Smooth muscle cell (in vitro differentiated cells): ENCODE data around the gene RGPD5. TPM values are rescaled to one million over a fixed set of nuclear protein-coding genes. Genes with fewer than 3 reads are reported as not detected.
"Not testable (repeated sequence)": the region's sequence is repeated elsewhere in the genome, so short reads cannot be mapped to it uniquely, and the experiment has no call there.

ENCODE experiments used
- DNase-seq: peaks from one replicate; lab custom pipeline; 2025; ENCODE audit not compliant: unreplicated experiment; lab: John Stamatoyannopoulos, UW
- H2AFZ ChIP-seq: fragments of 200-600 bp; sonication (generic); 2 replicates; pipeline ENCODE4 v1.6.0; 2016; ENCODE audit warnings: antibody characterized with exemption, low read depth, mild to moderate bottlenecking
- H3F3A ChIP-seq: fragments of 200-600 bp; sonication (generic); 2 replicates; pipeline ENCODE4 v1.6.0; 2017; ENCODE audit warnings: antibody characterized with exemption, low read depth
- H3K27ac ChIP-seq: fragments of 200-600 bp; sonication (generic); 2 replicates; pipeline ENCODE4 v1.5.1; 2016; ENCODE audit warnings: low read depth, mild to moderate bottlenecking
- H3K27me3 ChIP-seq: fragments of 200-600 bp; sonication (generic); 2 replicates; pipeline ENCODE4 v1.6.1; 2016; ENCODE audit warnings: low read depth, mild to moderate bottlenecking
- H3K36me3 ChIP-seq: fragments of 200-600 bp; sonication (generic); 2 replicates; pipeline ENCODE4 v1.5.1; 2016; ENCODE audit warnings: low read depth
- H3K4me1 ChIP-seq: fragments of 200-600 bp; sonication (generic); 2 replicates; pipeline ENCODE4 v1.5.1; 2016; ENCODE audit warnings: low read depth
- H3K4me2 ChIP-seq: fragments of 200-600 bp; sonication (generic); 2 replicates; pipeline ENCODE4 v1.6.0; 2016; ENCODE audit warnings: mild to moderate bottlenecking
- H3K4me3 ChIP-seq: fragments of 200-600 bp; sonication (generic); 2 replicates; pipeline ENCODE4 v1.5.1; 2016; ENCODE audit warnings: mild to moderate bottlenecking
- H3K79me2 ChIP-seq: fragments of 200-600 bp; sonication (generic); 2 replicates; pipeline ENCODE4 v1.6.0; 2016; ENCODE audit warnings: low read depth, mild to moderate bottlenecking
- H3K9ac ChIP-seq: fragments of 200-600 bp; sonication (generic); 2 replicates; pipeline ENCODE4 v1.6.0; 2016; ENCODE audit warnings: low read depth
- H3K9me3 ChIP-seq: fragments of 200-600 bp; sonication (generic); replicated peaks from 2 replicates; pipeline ENCODE4 v1.5.1; 2016; ENCODE audit warnings: low read depth
- H4K20me1 ChIP-seq: fragments of 200-600 bp; sonication (generic); 2 replicates; pipeline ENCODE4 v1.6.0; 2016; ENCODE audit warnings: low read depth
- WGBS: methylation state at CpG from one replicate; pipeline ENCODE4 v1.1.7; 2016; ENCODE audit warnings: low lambda C conversion rate; 5-methylcytosine and 5-hydroxymethylcytosine counted together
- polyA plus RNA-seq: library from polyadenylated mRNA; unstranded; fragments of >200 nt; fragmentation: Nextera tagmentation; extraction: Ambion mirVana; gene quantifications from 2 replicates; pipeline ENCODE4 v1.2.1, GENCODE V29; 2016
- total RNA-seq: library from RNA; depleted of rRNA; stranded (reverse); fragments of >200 nt; gene quantifications from 2 replicates; pipeline ENCODE4 v1.2.3, GENCODE V29; 2014

The RGPD5 gene
- total and polyA plus RNA-seq, 2 experiments from 2014 or later = 8.4 to 20.5 TPM

GRCh38 chr2:109882112-109882511 lies 88.0 kb downstream of the RGPD5 start:
- not testable (repeated sequence) for H3K27me3 ChIP-seq, H3K79me2 ChIP-seq, H3K4me2 ChIP-seq, H3K36me3 ChIP-seq, DNase-seq, H3K4me1 ChIP-seq, H4K20me1 ChIP-seq, H3K4me3 ChIP-seq, H3F3A ChIP-seq, H3K9ac ChIP-seq, H3K27ac ChIP-seq, H2AFZ ChIP-seq, H3K9me3 ChIP-seq
- no CpG with 5 or more reads among the region's 1 CpG for WGBS

GRCh38 chr2:109888414-109888813 lies 94.3 kb downstream of the RGPD5 start:
- H3K79me2 ChIP-seq, H3K36me3 ChIP-seq, H2AFZ ChIP-seq, H3K4me2 ChIP-seq, H4K20me1 ChIP-seq, H3K27ac ChIP-seq, H3K4me3 ChIP-seq, H3F3A ChIP-seq, H3K9ac ChIP-seq, H3K4me1 ChIP-seq, DNase-seq, H3K9me3 ChIP-seq, H3K27me3 ChIP-seq: not testable (repeated sequence)
- WGBS = no CpG with 5 or more reads among the region's 4 CpGs

GRCh38 chr2:109889909-109890308 lies 95.8 kb downstream of the RGPD5 start:
- not testable (repeated sequence) for H3F3A ChIP-seq, H3K4me1 ChIP-seq, H3K36me3 ChIP-seq, H4K20me1 ChIP-seq, H3K9ac ChIP-seq, H3K4me3 ChIP-seq, H3K27ac ChIP-seq, H2AFZ ChIP-seq, H3K27me3 ChIP-seq, H3K4me2 ChIP-seq, H3K9me3 ChIP-seq, H3K79me2 ChIP-seq, DNase-seq
- no CpG with 5 or more reads among the region's 4 CpGs for WGBS

GRCh38 chr2:109891024-109891423 lies 96.9 kb downstream of the RGPD5 start:
- H3K27ac ChIP-seq = not testable (repeated sequence)

GRCh38 chr2:109893736-109894135 lies 99.6 kb downstream of the RGPD5 start:
- not testable (repeated sequence) for H3K9me3 ChIP-seq, H3K27me3 ChIP-seq, H3K79me2 ChIP-seq, H3K9ac ChIP-seq, H3K4me3 ChIP-seq, H3K36me3 ChIP-seq, H4K20me1 ChIP-seq, H3K4me2 ChIP-seq, H3K4me1 ChIP-seq, H3K27ac ChIP-seq, DNase-seq, H3F3A ChIP-seq, H2AFZ ChIP-seq
- no CpG with 5 or more reads among the region's 7 CpGs for WGBS

More at GRCh38 chr2:109891024-109891423, 96.9 kb downstream of the RGPD5 start:
- not testable (repeated sequence) for H3K79me2 ChIP-seq, H3K4me2 ChIP-seq, H4K20me1 ChIP-seq, H3K27me3 ChIP-seq, H3K36me3 ChIP-seq, H2AFZ ChIP-seq, DNase-seq, H3F3A ChIP-seq, H3K9ac ChIP-seq, H3K4me3 ChIP-seq, H3K4me1 ChIP-seq, H3K9me3 ChIP-seq
- no CpG with 5 or more reads among the region's 4 CpGs for WGBS

- H4K20me1 ChIP-seq, H3K79me2 ChIP-seq, H3K4me1 ChIP-seq, H3K9me3 ChIP-seq, H3K27ac ChIP-seq, H2AFZ ChIP-seq, H3K36me3 ChIP-seq, H3K27me3 ChIP-seq, H3K4me3 ChIP-seq, H3K9ac ChIP-seq, H3K4me2 ChIP-seq, H3F3A ChIP-seq, DNase-seq: not testable (repeated sequence)
- WGBS = no CpG with 5 or more reads among the region's 6 CpGs
Measured at GRCh38 chr2:109894141-109894540, 100.0 kb downstream of the RGPD5 start.

- WGBS = no CpG with 5 or more reads among the region's 3 CpGs
- H3K27me3 ChIP-seq = not testable (repeated sequence)
Measured at GRCh38 chr2:109895090-109895869, 101.2 kb downstream of the RGPD5 start.

GRCh38 chr2:109896212-109896611 lies 102.1 kb downstream of the RGPD5 start:
- H3K4me1 ChIP-seq, H3K27me3 ChIP-seq, H3K9ac ChIP-seq, H3K9me3 ChIP-seq, H3K4me2 ChIP-seq, H4K20me1 ChIP-seq, DNase-seq, H3F3A ChIP-seq, H3K36me3 ChIP-seq, H3K4me3 ChIP-seq, H3K79me2 ChIP-seq, H3K27ac ChIP-seq, H2AFZ ChIP-seq: not testable (repeated sequence)
- WGBS = no CpG with 5 or more reads among the region's 4 CpGs

More at GRCh38 chr2:109895090-109895869, 101.2 kb downstream of the RGPD5 start:
- not testable (repeated sequence) for H3K27ac ChIP-seq, H3K4me1 ChIP-seq, H2AFZ ChIP-seq, H3K4me3 ChIP-seq, H3K36me3 ChIP-seq, H4K20me1 ChIP-seq, H3F3A ChIP-seq, H3K79me2 ChIP-seq, H3K9ac ChIP-seq, H3K4me2 ChIP-seq, H3K9me3 ChIP-seq, DNase-seq
